HS-5 (cell line): ENCODE data around the gene SLC25A26.

Experiments
- DNase-seq: peaks from one replicate; pipeline ENCODE4 v3.0.0-alpha.2; 2012; ENCODE audit warnings: low read depth

The SLC25A26 gene

DNA sequence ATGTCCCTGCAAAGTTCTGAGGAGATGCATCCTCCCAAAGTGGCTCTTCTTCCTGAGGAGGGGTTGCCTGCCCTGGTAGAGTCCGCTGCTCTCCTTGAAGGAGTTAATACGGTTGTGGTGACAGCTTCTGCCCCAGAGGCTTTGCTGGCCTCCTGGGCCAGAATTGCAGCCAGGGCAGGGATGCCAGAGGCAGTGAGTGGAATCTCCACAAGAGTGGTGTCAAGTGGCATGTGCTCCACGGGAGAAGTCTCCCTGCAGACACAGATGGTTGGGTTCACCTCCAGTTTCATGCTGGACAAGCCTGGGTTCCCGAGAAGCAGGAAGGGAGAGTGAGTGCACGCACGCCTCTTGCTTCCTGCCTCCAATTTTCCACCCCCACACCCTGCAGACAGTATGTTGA, 105.5 kb downstream of the SLC25A26 start:
- no peak for DNase-seq

DNA sequence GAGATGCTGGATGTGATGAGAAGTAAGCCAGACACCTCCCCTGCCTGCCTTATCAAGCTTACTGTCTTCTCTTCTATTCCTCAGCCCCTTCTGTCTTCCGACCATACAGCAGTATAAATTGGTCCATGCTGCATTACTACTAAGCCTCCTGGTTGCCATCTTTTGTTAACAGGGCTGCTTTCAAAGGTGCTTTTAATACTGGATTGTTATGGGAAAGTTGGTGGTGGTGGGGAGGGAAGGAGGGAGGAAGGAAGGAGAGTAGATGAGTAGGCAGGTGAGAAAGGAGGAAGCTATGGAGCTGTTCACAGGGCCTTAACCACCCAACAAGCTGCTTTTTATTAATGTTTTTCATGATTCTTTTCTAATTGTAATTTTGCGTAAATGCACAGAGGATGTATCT, 114.9 kb downstream of the SLC25A26 start:
- DNase-seq = no peak

DNA sequence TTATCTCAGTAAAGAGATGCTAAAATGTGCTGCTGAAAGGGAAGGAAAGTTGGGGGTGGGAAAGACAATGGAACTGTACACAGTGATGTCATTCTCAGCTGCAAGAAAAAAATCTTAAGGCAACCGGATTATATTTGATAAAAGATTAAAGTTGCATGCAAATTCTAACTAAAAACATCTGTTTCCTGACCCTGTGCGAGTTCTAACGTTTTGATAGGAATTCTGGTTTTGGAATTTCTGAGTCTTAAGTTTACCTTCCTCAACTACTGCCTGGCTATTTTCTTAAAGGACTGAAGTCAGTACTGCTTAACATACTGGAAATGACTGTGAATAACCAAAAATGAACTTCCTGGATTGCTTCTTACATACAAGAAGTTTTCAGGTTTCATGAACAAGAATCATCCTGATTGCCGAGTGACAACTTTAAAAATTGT, 115.5 kb downstream of the SLC25A26 start:
- DNase-seq = peak; percentile 43

DNA sequence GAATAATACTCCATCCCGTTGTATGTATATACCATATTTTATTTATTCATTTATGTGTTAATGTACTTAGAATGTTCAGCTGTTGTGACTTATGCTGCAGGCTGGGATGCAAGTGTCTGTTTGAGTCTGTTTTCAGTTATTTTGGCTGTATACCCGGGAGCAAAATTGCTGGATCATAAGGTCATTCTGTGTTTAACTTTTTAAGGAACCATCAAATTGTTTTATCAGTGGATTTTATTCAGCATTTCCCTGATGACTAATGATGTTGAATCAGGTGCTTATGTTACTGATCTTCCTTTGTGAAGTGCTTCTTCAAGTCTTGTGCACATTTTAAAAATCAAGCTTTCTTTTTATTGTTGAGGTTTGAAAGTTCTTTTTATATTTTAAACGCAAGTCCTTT, 118.1 kb downstream of the SLC25A26 start:
- peak; percentile 34 for DNase-seq

DNA sequence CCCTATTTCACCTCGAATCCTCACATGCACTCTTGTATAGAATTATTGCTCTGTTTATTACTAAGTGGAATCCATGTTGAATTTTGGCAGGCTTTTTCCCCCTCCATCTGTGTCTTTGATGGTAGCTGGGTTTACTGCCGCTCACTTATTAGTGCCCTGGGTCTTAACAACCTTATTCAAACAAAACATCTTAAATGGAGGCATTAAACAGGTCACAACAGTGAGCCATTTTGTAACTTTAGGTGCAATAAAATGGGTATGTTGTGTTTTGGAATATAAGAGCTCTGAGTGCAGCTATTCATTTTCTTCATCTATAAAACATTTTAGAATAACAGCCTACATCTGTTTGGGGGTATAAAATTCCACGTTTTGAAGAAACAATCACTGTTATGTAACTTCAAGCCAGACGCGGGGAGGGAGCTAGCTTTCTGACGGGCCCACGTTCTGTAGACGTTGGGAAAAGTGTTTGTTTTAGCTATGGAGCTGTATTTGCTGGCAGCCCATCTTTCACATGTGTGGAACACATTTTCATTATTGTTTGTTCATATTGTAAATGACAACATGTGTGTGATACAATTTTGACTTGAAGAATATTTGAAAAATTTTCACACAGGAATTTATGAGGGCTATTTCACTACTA, 122.0 kb downstream of the SLC25A26 start:
- DNase-seq = no peak

DNA sequence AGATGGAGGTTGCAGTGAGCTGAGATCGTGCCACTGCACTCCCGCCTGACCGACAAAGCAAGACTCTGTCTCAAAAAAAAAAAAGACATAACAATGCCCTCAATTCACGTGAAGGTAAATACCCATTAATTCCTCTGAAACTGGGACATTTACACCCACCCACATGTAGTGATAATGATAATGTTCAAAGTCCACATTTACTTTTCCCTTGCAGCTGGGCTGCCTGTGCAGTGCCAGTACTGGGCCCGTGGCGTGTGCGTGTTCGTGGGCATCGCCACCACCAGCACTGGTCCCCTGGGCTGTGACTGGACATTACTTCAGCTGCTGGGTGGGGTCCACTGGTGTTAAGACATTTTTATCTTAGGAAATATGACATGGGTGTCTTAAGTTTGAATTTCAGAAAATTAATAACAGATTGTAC, 123.6 kb downstream of the SLC25A26 start:
- no peak for DNase-seq

DNA sequence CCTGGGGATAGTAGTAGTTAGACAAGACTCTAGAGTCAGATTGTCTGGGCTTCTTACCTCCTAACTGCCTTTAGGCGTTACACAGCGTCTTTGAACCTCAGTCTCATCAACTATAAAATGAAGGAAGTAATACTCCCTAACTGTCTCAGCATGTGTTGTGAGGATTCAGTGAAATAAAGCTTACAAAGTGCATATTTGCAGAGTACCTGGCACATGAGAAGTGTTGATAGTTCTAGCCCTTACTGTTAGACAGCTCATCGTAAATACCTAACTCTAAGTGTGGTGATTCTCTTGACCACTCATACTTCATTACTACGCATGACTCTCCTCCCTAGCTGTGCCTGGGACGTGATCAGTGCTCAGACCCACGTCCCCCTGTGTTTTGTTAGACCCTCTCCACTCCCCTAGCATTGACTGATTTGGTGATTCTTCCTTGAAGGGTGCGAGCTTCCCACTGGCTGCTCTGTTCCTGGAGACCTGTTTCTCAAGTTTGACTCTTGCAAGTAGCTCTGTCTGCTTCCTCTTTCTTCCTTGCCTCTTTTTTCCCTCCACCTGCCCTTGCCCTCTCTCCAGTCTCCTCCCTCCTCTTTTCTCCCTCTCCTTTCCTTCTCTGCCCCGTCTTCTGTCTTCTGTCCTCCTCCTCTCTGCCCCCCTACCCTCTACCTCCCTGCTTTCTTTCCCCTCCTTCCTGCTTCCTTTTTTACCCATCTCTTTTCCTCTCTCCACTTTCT, 124.2 kb downstream of the SLC25A26 start:
- no peak for DNase-seq

DNA sequence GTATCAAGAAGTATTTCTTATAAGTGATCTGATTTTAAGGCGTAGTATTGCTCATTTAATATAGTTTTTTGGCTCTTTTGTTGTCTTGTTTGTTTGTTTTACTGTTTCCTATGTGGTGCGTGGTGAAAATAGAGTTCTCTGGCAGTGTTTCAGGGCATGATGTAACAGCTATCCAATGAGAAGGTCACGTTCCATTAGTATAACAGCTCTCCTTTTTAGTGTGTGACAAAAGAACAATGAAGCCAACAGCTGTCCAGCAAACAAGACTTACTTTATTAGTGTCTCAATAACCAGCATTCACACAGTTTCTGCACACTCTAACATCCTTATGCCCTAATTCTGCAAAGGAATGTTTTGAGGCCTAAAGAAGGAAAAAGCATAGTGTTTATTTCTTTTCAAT, 127.9 kb downstream of the SLC25A26 start:
- DNase-seq = no peak

DNA sequence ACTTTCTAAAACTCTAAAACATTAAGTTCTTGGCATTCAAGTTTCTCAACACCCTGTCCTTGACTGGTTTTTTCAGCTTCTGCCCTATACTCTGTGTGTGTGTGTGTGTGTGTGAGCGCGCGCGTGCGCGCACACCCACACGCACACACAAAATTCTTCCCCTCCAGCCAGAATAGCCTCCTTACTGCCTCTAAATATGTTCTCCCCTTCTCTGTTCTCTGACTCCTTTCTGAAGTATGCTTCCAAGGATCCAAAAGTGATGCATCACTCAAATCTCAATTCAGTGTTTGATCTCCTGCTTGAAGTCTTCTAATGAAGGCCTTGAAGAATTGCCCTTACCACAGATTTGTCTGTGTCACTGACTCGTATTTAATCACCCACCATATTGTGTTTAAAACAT, 129.8 kb downstream of the SLC25A26 start:
- no peak for DNase-seq

DNA sequence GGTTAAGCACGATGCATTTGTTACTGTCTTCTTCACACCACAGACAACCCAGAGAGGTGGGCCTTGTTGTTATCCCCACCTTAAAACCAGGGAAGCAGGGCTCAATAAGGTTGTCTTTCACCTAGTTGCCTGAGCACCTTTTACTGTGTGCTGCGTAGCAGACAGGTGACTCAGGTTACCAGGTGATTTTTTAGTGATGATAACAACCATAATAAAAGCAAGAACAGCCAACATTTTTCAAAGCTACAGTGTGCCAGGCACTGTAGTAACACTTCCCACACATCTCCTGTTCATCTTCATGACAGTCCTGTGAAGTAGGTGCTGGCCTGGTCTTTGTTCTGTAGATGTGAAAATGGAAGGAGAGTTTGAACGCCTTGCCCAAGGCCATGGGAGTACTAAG, 132.2 kb downstream of the SLC25A26 start:
- DNase-seq = no peak

DNA sequence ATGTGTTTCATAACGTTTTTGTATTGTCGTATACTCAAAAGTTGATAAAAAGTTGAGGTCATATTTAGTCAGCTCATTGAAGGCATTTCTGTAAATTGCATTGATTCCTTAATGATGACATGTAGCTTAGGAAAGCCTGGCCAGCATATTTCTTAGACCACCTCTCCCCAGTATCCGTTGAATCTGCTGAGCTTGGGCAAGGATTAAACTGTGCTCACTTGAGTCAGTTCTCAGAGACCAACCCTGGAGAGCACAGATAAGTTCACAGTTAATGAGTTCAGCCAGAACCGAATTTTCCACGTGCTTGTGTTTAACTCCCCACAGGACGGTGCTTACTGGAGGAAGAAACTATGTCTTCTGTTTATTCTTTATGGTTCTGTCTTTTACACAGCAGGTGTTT, 132.7 kb downstream of the SLC25A26 start:
- DNase-seq = peak; percentile 39

DNA sequence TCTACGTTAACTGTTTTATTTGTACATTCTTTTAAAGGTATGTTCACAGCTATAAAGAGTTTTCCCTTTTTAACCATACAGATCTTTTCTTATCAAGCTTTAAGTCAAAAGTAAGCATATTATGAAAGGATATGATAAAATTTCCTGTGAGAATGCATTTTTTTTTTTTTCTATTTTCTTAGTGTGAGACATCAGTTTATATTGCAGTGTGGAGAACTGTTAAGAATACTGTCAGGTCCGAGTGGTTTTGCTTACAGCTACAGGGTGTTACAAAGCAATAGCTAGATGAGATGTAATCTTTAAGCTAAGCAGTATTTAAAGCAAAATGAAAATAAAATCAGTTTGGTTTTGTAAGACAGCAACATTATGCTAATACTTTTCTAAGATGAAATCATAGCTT, 133.2 kb downstream of the SLC25A26 start:
- DNase-seq = no peak

DNA sequence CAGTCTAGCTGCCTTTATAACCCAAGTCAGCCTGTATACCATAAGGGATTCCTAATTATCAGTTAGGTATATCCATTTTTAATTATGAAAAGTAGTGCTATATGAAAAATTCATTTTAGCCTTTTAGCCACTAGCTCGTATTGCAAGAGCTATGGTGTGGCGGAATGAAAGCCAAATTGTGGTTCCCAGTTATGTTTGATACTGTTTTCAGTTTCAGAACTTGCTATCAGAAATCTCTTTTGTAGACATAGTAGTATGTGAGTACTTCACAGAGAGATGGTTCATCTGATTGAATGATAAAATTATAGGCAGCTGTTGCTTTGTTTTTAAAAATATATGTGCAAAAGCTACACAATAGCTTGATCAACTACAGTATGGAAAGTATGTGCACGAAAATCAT, 134.6 kb downstream of the SLC25A26 start:
- DNase-seq = no peak

DNA sequence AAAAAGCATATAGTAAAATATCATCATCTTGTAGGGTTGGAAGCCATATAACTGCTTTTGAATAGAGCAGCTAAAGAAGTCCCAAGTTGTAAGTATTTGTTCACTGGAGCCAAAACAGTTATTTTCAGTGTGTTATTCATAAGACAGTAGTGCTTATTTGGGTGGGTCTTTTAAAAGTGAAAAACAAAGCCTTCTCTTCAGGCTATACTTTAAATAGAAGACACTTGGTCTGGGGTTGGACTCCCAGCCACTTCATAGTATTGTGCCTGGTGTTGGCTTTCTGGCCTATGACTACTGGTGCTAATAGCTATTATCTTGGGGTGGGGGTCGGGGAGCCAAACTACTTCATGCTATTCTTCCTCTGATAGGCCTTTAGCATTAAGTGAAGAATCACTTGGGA, 135.2 kb downstream of the SLC25A26 start:
- DNase-seq = no peak

DNA sequence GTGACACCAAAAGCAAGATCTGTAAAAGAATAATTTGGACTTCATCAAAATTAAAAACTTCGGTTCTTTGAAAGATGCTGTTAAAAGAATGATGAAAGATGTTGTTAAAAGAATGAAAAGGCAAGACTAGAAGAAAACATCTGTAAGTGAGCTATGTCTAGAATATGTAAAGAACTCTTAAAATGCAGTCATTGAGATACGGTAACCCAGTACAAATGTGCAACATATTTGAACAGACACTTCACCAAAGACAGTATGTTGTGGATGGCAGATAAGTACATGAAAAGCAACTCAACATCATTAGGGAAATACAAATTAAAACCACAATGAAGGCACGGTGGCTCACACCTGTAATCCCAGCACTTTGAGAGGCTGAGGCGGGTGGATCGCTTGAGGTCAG, 140.6 kb downstream of the SLC25A26 start:
- no peak for DNase-seq

DNA sequence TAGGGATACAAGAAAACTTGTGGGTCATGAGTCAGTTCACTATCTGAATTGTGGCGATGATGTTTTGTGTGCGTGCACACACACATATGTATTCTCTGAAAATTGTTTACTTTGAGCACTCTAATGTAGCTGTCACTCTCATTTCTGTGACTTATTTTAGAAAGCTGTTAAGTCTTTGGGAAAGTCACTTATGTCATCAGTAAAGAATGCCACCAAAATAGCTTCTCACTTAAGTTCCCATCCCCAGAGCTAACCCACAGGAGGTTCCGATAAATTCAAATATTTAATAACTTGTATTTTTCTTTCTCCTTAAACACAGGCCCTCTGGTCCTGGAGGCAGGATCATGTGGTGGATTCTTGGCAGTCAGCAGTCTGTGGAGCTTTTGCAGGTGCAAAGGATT, 141.7 kb downstream of the SLC25A26 start:
- peak; percentile 5 for DNase-seq

DNA sequence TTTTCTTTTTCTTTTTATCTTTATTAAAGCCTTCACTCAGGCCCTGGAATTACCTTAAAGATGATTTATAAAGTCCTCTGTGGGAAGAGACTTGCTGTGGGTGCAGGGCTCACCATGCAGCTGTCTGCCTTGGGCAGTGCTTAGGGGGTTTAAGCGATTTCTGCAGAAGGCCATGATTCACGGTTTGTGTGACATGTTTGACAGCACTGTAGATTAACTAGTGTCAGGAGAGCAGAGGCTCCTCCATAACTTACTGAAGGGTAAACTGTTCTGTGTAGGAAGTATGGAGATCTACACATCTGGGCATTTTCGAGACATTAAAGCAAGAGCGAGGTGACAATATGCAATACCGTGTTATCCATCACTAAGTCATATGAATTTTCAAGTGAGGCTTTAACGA, 142.3 kb downstream of the SLC25A26 start:
- no peak for DNase-seq

DNA sequence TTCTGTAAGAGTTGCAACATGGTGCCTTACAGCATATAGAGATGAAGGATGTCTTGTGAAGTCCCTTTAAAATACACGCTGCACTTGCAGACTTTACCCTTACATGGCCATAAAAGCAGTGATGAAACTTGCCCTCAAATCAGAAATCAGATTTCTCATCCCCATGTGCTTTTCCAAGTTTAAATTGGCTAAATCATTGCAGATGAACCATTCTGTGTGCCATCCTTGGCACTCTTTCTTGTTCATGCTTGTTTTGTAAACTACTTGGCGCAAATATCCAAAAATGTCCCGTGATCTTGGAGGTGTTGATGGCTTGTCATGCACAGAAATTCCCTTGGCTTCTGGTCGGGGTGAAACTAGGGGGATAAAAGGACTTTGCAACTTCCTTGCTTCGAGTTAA, 144.3 kb downstream of the SLC25A26 start:
- no peak for DNase-seq

DNA sequence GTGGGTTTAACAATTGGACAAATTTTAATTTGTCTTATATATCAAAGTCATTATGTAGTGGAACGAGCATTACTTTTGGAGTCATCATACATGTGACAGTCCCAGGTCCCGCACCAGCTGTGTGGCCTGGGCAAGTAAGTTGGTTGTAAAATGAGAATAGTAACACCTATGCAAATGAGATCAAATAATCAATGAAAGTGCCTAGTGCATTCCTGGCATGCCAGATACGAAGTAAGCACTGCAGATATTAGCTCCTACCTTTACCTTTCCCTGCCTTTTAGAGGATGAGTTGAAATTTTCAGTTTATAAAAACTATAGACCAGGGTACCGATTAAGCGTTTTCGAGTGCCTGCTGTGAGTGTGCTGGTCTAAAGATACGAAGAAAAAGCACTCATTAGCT, 145.9 kb downstream of the SLC25A26 start:
- DNase-seq = no peak

DNA sequence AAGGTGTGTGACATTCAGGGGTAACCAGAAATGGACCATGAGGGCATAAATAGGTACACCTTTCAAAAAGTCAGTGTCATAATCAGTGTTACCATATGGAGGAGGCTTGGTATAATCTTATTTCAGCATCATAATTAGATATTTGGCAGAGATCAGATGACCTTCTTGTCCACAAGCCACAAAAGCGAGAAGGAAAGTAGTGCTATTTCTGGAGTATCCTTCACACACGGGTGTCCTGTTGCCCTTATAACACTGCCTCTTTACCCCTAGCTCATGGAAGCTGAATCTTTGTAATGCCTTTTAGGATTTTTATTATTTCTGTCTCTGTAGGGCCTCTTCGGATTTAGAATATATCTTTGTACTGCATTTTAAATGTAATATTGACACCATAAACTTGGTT, 147.2 kb downstream of the SLC25A26 start:
- DNase-seq = no peak

DNA sequence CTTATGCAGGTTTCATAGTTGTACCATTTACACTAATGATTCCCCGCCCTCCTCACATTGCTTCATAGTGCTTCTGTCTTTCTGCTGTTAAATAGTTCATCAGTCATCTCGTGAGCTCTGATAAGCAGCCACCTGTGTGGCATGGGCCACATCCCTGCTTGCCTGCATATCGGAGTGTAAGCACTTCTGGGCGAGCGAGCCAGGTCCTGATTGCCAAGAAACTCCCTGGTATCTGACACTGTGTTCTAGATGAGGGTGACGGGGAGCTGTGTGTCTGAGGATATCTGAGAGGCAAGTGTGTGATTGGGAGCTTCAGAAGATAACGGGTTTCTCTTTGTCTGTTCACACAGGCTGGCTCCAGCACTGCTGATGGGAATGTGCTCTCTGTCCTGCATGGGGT, 149.4 kb downstream of the SLC25A26 start:
- DNase-seq = no peak

DNA sequence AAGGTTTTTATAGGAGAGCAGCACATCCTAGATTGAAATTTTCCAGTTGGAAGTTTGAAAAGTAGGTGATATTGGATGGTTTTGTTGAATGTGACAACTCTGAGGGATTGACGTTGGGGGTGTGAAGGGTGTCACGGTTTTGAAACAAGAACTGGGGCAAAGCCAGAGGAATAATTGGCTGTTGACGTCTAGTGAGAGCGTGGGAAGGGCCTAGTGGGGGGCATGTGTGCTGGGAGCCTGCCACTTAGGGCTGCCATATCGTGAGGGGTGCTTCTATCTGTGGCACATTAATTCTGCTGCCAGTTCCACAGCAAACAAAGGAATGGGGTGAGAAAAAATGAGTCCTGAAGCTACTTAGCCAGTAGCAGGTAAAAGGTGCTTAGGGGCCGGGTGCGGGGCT, 150.6 kb downstream of the SLC25A26 start:
- no peak for DNase-seq

DNA sequence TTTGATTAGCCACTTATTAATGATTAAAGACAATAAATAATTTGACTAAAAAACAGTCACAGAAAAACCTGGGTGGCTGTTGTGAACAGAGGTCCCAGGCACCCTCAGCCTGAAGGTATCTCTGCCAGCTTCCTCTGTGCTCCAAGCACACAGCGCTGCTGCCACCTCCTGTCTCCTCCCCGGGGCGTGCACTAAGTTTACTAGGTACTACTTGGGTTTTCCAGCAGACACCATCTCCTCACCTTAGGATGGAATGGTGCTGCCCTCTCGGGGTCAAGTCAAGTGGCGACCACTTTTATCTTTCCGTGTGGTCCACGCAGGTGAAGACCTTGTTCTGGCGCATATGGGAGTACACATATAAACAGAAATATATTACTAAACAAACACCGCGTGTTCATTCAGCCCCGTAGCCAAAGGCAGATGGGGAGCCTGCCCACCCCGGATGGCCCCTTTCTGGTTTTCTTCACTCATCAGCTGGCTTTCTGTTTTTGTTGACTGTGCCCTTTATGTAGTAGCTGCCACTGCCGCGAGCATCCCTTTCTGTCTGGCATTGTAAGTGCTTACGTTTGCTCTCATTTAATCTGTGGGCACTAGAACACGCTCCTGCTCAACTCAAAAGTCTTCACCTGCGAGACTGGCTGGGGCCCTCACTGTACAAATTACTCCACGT, 152.0 kb downstream of the SLC25A26 start:
- no peak for DNase-seq
